Measurements from ENCODE around the gene CALB2. TPM values are rescaled to one million over a fixed set of nuclear protein-coding genes. Genes with fewer than 3 reads are reported as not detected.

CALB2 gene
- polyA plus RNA-seq, 1 experiment, result 0.16 TPM

DNA sequence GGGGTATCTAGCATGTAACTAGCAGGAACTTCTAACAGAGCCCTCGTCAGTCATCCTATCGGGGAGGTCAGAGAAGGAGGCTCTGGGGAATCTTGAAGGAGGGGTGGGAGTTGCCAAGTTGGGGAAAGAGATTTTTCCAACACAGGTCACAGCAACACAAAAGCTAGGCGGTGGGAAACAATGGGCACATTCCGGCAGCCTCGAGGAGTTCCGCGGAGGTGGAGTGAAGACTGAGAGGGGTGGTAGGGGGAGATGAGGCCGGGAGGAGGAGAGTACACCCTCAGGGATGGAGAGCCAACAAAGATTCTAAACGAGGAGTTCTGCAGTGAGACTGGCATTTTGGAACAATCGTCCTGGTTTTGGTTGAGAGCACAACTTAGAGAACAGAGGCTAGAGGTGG lies 13.5 kb upstream of the CALB2 start:
- ChIA-PET POLR2A (no interaction called here), CTCF (interaction anchor here (1.1 to 2.2 kb wide), 2 partner anchors 13 to 51 kb away, joined by 3 to 8 read pairs; partner anchors contain the start of gene CALB2)
- H3K27me3 ChIP-seq (ENCODE audit: control insufficient read depth, insufficient read depth, low read length), result peaks cover 1% of the 10 kb centered on the region; the same call in 1 of the 2 replicates
- no peak overlapping the region for H3K4me3 ChIP-seq (ENCODE audit: low read depth, low read length)
- no peaks in the 10 kb centered on the region for H3K36me3 ChIP-seq (ENCODE audit: control insufficient read depth, insufficient read depth, low read length)
- TF ChIP-seq, protein P1, sequence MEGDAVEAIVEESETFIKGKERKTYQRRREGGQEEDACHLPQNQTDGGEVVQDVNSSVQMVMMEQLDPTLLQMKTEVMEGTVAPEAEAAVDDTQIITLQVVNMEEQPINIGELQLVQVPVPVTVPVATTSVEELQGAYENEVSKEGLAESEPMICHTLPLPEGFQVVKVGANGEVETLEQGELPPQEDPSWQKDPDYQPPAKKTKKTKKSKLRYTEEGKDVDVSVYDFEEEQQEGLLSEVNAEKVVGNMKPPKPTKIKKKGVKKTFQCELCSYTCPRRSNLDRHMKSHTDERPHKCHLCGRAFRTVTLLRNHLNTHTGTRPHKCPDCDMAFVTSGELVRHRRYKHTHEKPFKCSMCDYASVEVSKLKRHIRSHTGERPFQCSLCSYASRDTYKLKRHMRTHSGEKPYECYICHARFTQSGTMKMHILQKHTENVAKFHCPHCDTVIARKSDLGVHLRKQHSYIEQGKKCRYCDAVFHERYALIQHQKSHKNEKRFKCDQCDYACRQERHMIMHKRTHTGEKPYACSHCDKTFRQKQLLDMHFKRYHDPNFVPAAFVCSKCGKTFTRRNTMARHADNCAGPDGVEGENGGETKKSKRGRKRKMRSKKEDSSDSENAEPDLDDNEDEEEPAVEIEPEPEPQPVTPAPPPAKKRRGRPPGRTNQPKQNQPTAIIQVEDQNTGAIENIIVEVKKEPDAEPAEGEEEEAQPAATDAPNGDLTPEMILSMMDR (IDR thresholded peaks at IDR 0.05; ENCODE audit: insufficient read depth, low read depth, low read length), result no peak
- no peak for DNase-seq (ENCODE audit: low read depth)

DNA sequence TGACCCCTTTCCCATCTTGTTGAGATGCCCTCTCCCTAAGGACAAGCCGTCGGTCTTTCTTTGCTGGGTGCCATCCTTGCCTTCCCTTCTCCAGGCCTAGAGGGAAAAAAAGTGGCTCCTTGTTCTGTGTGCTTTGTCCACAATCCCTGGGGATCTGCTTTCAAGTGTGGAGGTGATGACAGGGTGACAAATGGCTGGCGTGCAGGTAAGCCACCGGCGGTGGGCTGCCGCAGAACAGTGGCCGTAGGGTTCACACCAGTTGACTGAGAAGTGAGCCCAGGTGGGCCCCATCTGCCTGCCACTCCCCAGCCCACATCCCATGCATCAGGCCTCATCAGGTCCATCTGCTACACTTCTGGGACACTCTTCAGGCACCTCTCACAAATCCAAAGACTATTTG lies 11.4 kb upstream of the CALB2 start:
- CTCF ChIA-PET, result interaction anchor here (2.2 to 3.0 kb wide), 2 partner anchors 11 to 12 kb away, joined by 8 to 20 read pairs; partner anchors contain the start of gene CALB2
- POLR2A ChIA-PET, result no interaction called here
- H3K27me3 ChIP-seq (ENCODE audit: control insufficient read depth, insufficient read depth, low read length), result peaks cover 1% of the 10 kb centered on the region; the same call in 1 of the 2 replicates
- H3K4me3 ChIP-seq (ENCODE audit: low read depth, low read length), result no peak overlapping the region
- H3K36me3 ChIP-seq (ENCODE audit: control insufficient read depth, insufficient read depth, low read length), result no peaks in the 10 kb centered on the region
- TF ChIP-seq, protein P1 (IDR thresholded peaks at IDR 0.05; ENCODE audit: insufficient read depth, low read depth, low read length), result no peak
- DNase-seq (ENCODE audit: low read depth), result no peak

DNA sequence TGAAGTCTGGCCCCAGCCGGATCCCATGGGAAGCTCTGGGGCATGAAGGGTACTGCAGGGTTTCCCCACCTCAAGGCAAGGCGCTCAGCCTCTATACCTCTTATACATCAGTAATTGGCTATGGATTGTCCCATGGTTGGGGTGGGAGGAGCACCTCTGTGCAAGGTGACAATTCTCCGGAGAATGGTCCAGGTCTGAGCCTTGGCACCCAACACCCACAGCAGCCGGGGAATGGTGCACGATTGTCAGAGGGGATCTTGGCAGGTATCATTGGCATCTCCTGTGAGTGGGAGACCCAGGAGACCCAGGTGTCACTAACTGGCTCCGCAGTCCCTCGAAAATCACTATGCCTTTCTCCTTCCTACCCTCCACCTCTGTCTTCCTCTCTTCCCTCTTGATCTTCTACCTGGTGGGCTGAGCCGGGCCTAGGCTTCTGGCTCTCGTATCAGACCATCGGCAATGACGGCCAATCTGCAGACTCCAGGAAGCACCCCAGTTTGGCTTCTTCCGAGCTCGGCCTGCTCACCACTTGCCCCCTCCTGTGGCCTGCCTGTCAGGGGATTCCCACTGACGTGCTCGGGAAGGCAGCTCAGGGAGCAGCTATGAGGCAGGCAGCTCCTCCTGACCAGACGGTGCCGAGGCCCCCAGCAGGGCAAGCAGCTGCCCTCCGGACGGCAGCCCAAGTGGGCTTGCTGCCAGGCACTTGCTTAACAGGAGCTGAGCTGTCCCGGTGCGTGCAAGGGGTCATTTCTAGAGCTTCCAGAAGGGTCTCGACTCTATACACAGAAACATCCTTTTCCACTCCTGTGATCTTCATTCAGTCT lies 10.0 kb upstream of the CALB2 start:
- no peaks in the 10 kb centered on the region for H3K36me3 ChIP-seq (ENCODE audit: control insufficient read depth, insufficient read depth, low read length)
- peaks cover 1% of the 10 kb centered on the region; the same call in 1 of the 2 replicates for H3K27me3 ChIP-seq (ENCODE audit: control insufficient read depth, insufficient read depth, low read length)
- H3K4me3 ChIP-seq (ENCODE audit: low read depth, low read length), result no peak overlapping the region
- no peak for DNase-seq (ENCODE audit: low read depth)
- TF ChIP-seq, protein P1 (IDR thresholded peaks at IDR 0.05; ENCODE audit: insufficient read depth, low read depth, low read length), result no peak
- ChIA-PET POLR2A (no interaction called here), CTCF (interaction anchor here (1.2 to 3.0 kb wide), 2 partner anchors 10 to 37 kb away, joined by 3 to 20 read pairs; partner anchors contain the start of gene CALB2)

DNA sequence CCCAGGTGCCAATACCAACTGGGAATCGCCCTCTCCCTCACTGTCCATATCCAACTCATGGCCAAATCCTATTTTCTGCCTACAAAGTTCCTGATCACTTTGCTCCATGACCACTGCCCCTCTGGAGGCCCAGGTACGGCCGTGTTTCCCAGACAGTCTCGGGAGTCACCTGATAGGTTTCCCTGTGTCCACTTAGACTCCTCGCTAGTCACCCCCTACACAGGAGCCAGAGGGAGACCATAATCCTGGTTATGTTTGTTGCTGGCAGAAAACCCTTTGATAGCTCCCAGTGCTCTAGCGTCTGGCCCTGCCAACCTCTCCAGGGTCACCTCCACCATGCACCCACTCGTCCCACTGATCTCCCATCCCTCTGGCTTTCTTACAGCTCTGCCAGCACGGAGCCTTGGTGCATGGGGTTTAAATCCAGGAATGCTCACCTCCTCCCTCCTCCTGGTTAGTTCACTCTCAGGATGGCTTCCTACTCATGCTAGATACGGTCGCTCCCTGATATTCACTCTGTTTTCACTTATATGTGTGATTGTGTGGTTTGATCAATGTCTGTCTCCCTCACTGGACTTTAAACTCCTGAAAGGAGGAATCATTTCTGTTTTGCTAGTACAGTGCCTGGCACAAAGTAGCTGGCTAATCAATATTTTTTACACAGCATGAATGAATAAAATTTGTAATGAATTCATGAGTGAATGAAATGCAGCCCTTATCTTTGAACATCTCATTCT lies 7.5 kb upstream of the CALB2 start:
- Histone ChIP-seq H3K27me3 (ENCODE audit: control insufficient read depth, insufficient read depth, low read length) (peaks cover 4% of the 10 kb centered on the region), H3K4me3 (ENCODE audit: low read depth, low read length) (no peak overlapping the region), H3K36me3 (ENCODE audit: control insufficient read depth, insufficient read depth, low read length) (no peaks in the 10 kb centered on the region)
- TF ChIP-seq, protein P1 (IDR thresholded peaks at IDR 0.05; ENCODE audit: insufficient read depth, low read depth, low read length), result no peak
- no peak for DNase-seq (ENCODE audit: low read depth)
- POLR2A ChIA-PET, result no interaction called here
- CTCF ChIA-PET, result no interaction called here

DNA sequence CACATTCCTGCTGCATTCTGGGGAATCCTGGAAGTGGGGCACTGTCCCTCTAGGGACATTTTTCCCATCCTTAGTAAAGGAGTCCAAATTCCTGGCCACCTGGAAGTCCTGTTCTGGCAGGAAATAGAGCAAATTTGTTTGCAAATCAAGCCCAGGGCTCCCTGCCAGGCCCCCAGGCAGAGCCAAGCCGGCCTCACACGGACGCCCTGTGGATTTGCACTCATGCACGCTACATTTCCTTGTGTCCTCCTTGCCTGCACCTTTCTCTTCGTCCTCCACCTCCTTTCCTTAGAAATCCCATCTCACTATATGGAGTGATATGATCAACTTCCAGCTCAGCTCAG lies 7.0 kb upstream of the CALB2 start:
- no peaks in the 10 kb centered on the region for H3K36me3 ChIP-seq (ENCODE audit: control insufficient read depth, insufficient read depth, low read length)
- TF ChIP-seq, protein P1 (IDR thresholded peaks at IDR 0.05; ENCODE audit: insufficient read depth, low read depth, low read length), result no peak
- no peak for DNase-seq (ENCODE audit: low read depth)
- ChIA-PET POLR2A (no interaction called here), CTCF (no interaction called here)
- H3K4me3 ChIP-seq (ENCODE audit: low read depth, low read length), result no peak overlapping the region
- H3K27me3 ChIP-seq (ENCODE audit: control insufficient read depth, insufficient read depth, low read length), result peaks cover 7% of the 10 kb centered on the region

All from BJ (cell line).